GM04503 (cell line): Measurements from ENCODE around the gene OR52K1.
"Not testable (repeated sequence)": the region's sequence is repeated elsewhere in the genome, so short reads cannot be mapped to it uniquely, and the experiment has no call there.

ENCODE experiments used
- DNase-seq: peaks from one replicate; pipeline ENCODE4 v3.0.0-alpha.2; 2012; ENCODE audit warnings: low read depth

Gene OR52K1

DNA sequence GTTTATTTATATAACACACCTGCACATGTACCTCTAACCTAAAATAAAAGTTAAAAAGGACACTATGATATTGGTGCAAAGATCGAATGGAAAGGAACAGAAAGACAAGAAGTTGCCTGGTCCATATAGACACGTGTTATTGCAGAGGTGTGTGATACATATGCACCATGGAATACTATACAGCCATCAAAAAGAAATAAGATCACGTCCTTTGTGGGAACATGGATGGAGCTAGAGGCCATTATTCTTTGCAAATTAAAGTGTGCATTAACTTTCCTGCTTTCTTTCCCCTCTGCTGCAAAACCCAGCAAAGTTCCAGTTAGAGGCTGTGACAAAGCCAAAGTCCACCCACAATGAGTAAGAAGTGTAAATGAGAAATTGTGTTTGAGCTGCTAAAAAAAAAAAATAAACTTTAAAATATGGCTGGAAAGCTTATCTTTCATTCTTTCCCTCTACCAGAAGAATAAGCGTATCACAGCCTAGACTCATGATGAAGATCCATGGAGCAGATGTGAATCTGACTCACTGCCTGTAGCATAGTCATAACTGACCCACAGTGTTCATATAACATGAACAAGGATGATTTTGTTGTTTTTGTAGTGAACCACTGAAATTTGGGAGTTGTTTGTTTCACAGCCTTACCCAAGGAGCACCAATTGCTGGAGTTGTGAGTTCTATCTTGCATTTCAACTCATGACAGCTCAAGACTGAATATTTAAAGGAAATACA is 9.6 kb downstream of the OR52K1 start:
- DNase-seq, result no peak

GRCh38 chr11:4493480-4493818 is 11.0 kb downstream of the OR52K1 start:
- no peak for DNase-seq

DNA sequence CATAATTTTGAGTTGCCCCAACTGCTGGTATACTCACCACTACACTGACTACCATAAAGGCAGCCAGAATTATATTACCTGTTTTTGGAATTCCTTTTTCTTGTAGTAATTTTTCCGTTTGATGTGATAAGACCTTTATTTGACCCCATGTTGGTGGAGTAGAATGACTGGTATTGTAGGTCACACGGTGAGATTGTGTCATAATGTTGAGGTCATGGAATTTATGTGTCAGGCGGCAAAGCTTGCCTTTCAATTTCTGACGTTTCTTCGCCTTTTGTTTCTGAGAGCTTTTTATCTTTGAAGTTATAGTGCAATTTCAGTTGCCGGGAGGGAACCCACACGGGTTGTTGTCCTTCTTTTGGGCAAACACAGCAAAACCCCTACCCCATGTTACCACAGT is 13.0 kb downstream of the OR52K1 start:
- DNase-seq, result no peak

GRCh38 chr11:4495986-4496385 is 13.5 kb downstream of the OR52K1 start:
- DNase-seq, result no peak

DNA sequence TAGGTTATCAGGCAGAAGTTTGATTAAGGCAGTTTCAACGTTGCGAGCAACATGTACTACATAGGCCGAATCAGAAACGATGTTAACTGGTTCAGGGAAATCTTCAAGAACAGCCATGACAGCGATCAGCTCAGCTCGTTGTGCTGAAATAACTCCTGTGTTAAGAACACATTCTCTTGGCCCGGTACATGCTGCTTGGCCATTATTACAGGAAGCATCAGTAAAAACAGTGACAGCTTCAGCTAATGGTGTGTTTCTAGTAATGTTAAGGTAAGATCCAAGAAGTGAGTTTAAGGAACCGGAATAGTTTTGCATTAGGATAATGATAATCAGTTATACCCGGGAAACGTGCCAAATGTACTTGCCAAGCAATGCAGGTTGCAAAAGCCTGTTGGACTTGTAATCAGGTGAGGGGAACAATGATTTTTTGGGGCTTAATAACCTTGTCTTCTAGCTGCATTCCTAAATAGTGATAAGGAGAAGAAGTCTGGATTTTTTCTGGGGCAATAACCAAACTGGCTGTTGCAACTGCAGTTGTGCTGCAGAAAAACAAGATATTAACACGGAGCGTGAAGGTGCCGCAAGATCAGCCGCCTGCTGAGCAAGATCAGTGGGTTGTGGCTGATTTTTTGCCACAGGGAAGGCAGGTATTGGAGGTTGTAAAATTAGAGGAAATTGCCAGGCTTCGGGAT is 14.3 kb downstream of the OR52K1 start:
- no peak for DNase-seq

DNA sequence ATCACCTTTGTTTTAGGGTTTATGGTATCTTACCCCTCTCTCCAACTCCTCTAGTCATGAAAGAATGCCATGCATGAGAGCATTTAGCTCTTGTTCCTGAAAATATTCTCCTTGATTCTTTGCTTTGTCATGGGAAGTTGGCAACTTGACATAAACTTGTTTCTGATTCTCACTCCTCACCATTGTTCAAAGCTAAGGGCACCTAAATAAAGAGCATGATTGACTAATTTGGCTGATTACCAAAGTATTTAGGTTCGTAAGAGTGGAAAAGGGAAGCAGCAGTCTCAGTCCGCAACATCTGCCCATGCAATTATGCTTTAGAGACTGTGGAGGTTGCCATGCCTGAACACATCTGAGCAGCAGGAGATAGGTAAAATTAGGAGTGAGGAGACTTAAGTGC is 26.4 kb downstream of the OR52K1 start:
- no peak for DNase-seq

GRCh38 chr11:4511282-4512245 is 29.1 kb downstream of the OR52K1 start:
- DNase-seq, result peak; percentile 22

DNA sequence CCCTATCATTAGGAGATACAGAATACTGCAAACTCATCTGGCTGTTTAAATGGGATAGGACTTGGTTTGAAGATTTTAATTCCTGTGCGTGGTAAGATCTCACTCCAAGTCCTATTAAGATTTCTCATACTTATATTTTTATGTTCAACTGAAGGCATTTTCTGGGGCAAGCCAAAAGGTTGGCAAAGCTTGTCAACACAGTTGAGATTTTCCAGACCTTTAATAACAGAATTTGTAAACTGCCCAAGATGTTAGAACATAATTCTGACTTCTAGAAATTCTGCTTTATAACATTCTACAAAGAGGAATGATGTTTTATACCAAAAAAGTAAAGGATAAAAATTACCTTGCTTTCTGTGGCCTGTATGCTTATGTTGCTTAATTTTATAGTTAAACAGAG is 31.8 kb downstream of the OR52K1 start:
- DNase-seq, result no peak

DNA sequence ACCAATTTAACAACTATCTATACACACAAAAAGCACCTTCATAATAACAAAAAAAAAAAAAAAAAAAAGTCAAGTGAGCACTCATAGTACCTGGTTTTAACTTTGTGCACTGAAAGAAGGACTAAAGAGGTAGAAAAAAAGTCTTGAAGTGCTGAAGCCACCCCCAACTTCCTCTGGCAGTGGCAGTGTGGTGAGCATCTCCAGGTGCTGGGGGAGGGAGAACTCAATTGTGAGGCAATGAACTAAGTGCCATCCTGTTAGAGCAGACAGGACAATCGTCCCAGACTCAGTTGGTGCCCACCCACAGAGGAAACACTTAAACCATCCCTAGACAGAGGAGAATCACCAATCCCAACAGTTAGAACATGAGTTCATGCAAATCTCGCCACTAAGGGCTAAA is 39.9 kb downstream of the OR52K1 start:
- DNase-seq, result no peak

- no peak for DNase-seq
These were observed 40.3 kb downstream of the OR52K1 start for GRCh38 chr11:4522752-4523151.

- no peak for DNase-seq
These were observed 41.2 kb downstream of the OR52K1 start for GRCh38 chr11:4523666-4524065.

DNA sequence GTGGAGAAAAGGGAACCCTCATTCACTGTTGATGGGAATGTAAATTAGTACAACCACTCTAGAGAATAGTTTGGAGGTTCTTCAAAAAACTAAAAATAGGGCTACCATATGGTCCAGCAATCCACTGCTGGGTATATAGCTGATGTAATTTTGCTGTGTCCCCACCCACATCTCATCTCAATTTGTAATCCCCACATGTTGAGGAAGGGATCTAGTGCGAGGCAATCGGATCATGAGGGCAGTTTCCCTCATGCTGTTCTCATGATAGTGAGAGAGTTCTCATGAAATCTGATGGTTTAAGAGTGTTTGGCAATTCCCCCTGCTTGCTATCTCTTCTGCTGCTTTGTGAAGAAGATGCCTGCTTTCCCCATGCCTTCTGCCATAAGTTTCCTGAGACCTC is 45.5 kb downstream of the OR52K1 start:
- DNase-seq, result no peak

GRCh38 chr11:4531686-4532085 is 49.2 kb downstream of the OR52K1 start:
- DNase-seq, result not testable (repeated sequence)

DNA sequence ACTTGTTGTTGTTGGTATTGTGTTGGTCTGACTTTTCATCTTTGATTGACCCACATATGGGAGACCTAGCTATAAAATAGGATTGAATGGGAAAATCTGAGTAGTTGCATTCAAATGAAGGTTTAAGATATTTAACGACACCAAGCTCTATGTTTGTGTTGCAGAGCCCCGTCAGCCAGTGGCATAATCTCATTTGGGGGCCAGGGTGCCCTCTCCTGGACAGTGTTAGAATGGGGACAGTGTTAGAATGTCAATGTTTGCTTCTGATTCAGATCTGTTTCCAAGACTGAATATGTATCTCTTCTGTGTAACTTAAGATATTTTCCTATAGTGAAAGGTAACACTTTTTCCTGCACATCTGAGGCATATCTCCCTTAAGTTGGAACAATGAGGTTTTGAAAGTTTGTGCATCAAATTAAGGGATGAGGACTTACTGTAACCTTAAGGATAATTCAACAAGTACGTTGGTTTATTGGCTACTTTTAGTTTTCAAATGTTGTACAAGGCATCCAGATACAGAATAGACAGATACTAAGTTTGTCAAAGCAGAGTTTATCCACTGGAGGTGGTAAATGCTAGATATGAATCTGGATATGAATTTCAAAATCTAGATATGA is 57.3 kb downstream of the OR52K1 start:
- DNase-seq, result no peak

DNA sequence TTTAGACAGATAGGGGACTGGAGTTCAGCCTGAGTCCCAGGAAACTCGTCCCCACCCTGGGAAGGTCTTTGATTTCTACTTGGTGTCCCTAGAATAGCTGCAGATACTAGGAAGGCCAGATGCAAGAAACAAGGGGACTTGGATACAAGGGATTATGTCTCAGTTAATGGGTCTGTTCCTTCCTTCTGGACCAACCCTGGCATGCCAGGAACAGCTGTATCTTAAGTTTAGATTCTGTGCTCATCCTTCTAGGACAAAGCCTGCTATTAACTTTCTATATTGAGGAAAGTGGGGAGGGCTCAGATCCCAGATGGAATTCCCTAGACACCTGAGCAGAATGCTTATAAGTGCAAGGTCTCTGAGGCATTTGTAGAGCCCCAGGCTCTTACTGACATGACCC is 58.6 kb downstream of the OR52K1 start:
- no peak for DNase-seq
